ENCODE data around the gene MCCC1. TPM values are rescaled to one million over a fixed set of nuclear protein-coding genes. Genes with fewer than 3 reads are reported as not detected.

MCCC1 gene
- total RNA-seq, 2 donors from 2014 or later, result 20.7 to 44.2 TPM

- no peak for DNase-seq (ENCODE audit: low spot score)
Observed at GRCh38 chr3:182986021-182986420, 113.3 kb downstream of the MCCC1 start.

GRCh38 chr3:182983876-182984275, 115.4 kb downstream of the MCCC1 start:
- Histone ChIP-seq H3K27ac (no peak overlapping the region), H3K27me3 (no peaks in the 10 kb centered on the region), H3K9me3 (no peaks in the 10 kb centered on the region), H3K36me3 (no peaks in the 10 kb centered on the region), H3K4me1 (peaks cover 0 to 13% of the 10 kb centered on the region in 2 donors), H3K4me3 (no peak overlapping the region)
- TF ChIP-seq, protein P1, sequence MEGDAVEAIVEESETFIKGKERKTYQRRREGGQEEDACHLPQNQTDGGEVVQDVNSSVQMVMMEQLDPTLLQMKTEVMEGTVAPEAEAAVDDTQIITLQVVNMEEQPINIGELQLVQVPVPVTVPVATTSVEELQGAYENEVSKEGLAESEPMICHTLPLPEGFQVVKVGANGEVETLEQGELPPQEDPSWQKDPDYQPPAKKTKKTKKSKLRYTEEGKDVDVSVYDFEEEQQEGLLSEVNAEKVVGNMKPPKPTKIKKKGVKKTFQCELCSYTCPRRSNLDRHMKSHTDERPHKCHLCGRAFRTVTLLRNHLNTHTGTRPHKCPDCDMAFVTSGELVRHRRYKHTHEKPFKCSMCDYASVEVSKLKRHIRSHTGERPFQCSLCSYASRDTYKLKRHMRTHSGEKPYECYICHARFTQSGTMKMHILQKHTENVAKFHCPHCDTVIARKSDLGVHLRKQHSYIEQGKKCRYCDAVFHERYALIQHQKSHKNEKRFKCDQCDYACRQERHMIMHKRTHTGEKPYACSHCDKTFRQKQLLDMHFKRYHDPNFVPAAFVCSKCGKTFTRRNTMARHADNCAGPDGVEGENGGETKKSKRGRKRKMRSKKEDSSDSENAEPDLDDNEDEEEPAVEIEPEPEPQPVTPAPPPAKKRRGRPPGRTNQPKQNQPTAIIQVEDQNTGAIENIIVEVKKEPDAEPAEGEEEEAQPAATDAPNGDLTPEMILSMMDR (IDR thresholded peaks at IDR 0.05), result no peak
- no peak for DNase-seq (ENCODE audit: low spot score)

More at GRCh38 chr3:182986021-182986420, 113.3 kb downstream of the MCCC1 start:
- Histone ChIP-seq H3K4me3 (no peak overlapping the region), H3K9me3 (no peaks in the 10 kb centered on the region), H3K27ac (no peak overlapping the region), H3K27me3 (no peaks in the 10 kb centered on the region), H3K4me1 (peaks cover 0 to 3% of the 10 kb centered on the region in 2 donors), H3K36me3 (no peaks in the 10 kb centered on the region)
- TF ChIP-seq, protein P1 (IDR thresholded peaks at IDR 0.05), result no peak

- H3K4me3 ChIP-seq, result peak overlapping the region; percentile 98
- DNase-seq (ENCODE audit: low spot score), result peak; percentile 57
- H3K27me3 ChIP-seq, result no peaks in the 10 kb centered on the region
- H3K36me3 ChIP-seq, result no peaks in the 10 kb centered on the region
- TF ChIP-seq, protein P1 (IDR thresholded peaks at IDR 0.05), result no peak
- peaks cover 0 to 20% of the 10 kb centered on the region in 2 donors for H3K4me1 ChIP-seq
- no peaks in the 10 kb centered on the region for H3K9me3 ChIP-seq
- H3K27ac ChIP-seq, result peak overlapping the region; percentile 85 to 89
Observed at GRCh38 chr3:182981038-182981380, 118.3 kb downstream of the MCCC1 start.

- Histone ChIP-seq H3K27me3 (no peaks in the 10 kb centered on the region), H3K27ac (peak within 1 kb of the TSS; percentile 85 to 89), H3K4me1 (peaks cover 0 to 20% of the 10 kb centered on the region in 2 donors), H3K36me3 (no peaks in the 10 kb centered on the region), H3K9me3 (no peaks in the 10 kb centered on the region), H3K4me3 (peak within 1 kb of the TSS; percentile 98)
- TF ChIP-seq, protein P1 (IDR thresholded peaks at IDR 0.05), result no peak
- DNase-seq (ENCODE audit: low spot score), result peak; percentile 78
Observed at GRCh38 chr3:182980204-182981037, 118.9 kb downstream of the MCCC1 start, which contains the start of gene DCUN1D1. Gene DCUN1D1 (minus strand): TSS chr3:182980538. CDS start chr3:182980489, 49 bp downstream.

DNA sequence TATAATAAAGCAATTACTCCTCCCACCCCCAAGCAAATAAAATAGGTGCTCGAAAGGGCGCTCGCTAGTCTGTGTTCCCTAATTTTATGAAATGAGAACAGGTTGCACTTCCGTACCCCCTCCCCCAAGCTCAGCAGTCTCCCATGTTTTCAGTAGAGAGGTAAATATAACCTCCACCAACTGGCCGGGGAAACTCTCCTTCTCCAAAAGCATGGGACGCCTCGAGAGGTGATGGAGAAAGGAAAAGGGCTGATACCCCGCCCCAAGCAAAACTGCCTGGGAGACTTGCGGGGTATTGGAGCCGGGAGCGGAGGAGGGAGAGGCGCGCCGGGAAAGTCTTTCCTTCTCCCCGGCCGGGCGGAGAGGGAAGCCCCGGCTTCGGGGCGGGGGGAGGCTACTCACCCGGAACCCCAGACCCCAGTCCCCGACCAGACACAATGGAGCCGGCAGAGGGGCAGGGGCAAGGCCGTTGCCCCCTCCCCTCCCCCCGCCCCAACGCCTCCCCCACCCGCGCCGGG, 119.6 kb downstream of the MCCC1 start:
- peaks cover 0 to 20% of the 10 kb centered on the region in 2 donors for H3K4me1 ChIP-seq
- DNase-seq (ENCODE audit: low spot score), result peak; percentile 54
- H3K36me3 ChIP-seq, result no peaks in the 10 kb centered on the region
- peak overlapping the region; percentile 98 for H3K4me3 ChIP-seq
- peak overlapping the region; percentile 85 to 89 for H3K27ac ChIP-seq
- no peaks in the 10 kb centered on the region for H3K27me3 ChIP-seq
- TF ChIP-seq, protein P1 (IDR thresholded peaks at IDR 0.05), result no peak
- no peaks in the 10 kb centered on the region for H3K9me3 ChIP-seq

All from right atrium auricular region (tissue), 2 donors.